Mucosa of rectum (tissue), 2 donors: ENCODE data around the gene IL1RAPL2.
"Not testable (repeated sequence)": the region's sequence is repeated elsewhere in the genome, so short reads cannot be mapped to it uniquely, and the experiment has no call there.

ENCODE experiments used
- H3K27ac ChIP-seq, 2 donors: one replicate each; pipeline ENCODE4 v1.7.0; 2013; ENCODE audit warnings: inconsistent platforms in 2 of 2, low read depth in 2 of 2, low read length in 2 of 2
- H3K27me3 ChIP-seq, 2 donors: one replicate each; pipeline ENCODE4 v1.7.0; 2013; ENCODE audit warnings: low read length in 2 of 2; ENCODE audit not compliant: control insufficient read depth in 2 of 2, insufficient read depth in 2 of 2
- H3K36me3 ChIP-seq, 2 donors: one replicate each; pipeline ENCODE4 v1.7.0; 2013; ENCODE audit warnings: low read length in 2 of 2; ENCODE audit not compliant: control insufficient read depth in 2 of 2, insufficient read depth in 2 of 2
- H3K4me1 ChIP-seq, 2 donors: one replicate each; pipeline ENCODE4 v1.7.0; 2013; ENCODE audit warnings: low read length in 2 of 2, mild to moderate bottlenecking in 1 of 2; ENCODE audit not compliant: control insufficient read depth in 2 of 2, insufficient read depth in 2 of 2
- H3K4me3 ChIP-seq, 2 donors: one replicate each; pipeline ENCODE4 v1.7.0; 2013; ENCODE audit warnings: low read length in 2 of 2
- H3K9ac ChIP-seq, 2 donors: one replicate each; pipeline ENCODE4 v1.7.0; 2013; ENCODE audit warnings: low read length in 2 of 2, low read depth in 1 of 2, mild to moderate bottlenecking in 1 of 2
- H3K9me3 ChIP-seq, 2 donors: one replicate each; pipeline ENCODE4 v1.7.0; 2013; ENCODE audit warnings: low read length in 2 of 2; ENCODE audit not compliant: control insufficient read depth in 2 of 2
- donor health status: healthy.
- donor health status: Normal muscosa, but diverticular disease.

IL1RAPL2 gene

GRCh38 chrX:105684288-105684687, 1118.3 kb downstream of the IL1RAPL2 start:
- H3K36me3 ChIP-seq, H3K27ac ChIP-seq, H3K4me1 ChIP-seq, H3K4me3 ChIP-seq, H3K9me3 ChIP-seq, H3K27me3 ChIP-seq, H3K9ac ChIP-seq: not testable (repeated sequence)

- Histone ChIP-seq H3K4me3 (no peak overlapping the region), H3K9me3 (no peaks in the 10 kb centered on the region), H3K4me1 (no peaks in the 10 kb centered on the region), H3K27ac (no peak overlapping the region), H3K36me3 (no peaks in the 10 kb centered on the region), H3K9ac (no peak overlapping the region), H3K27me3 (no peaks in the 10 kb centered on the region)
Measured at GRCh38 chrX:105694839-105695238, 1128.8 kb downstream of the IL1RAPL2 start.

- no peaks in the 10 kb centered on the region for H3K36me3 ChIP-seq
- H3K9me3 ChIP-seq: no peaks in the 10 kb centered on the region
- H3K27me3 ChIP-seq: no peaks in the 10 kb centered on the region
- H3K9ac ChIP-seq: no peak overlapping the region
- H3K27ac ChIP-seq: no peak overlapping the region
- no peak overlapping the region for H3K4me3 ChIP-seq
- no peaks in the 10 kb centered on the region for H3K4me1 ChIP-seq
Measured at GRCh38 chrX:105695451-105695850, 1129.5 kb downstream of the IL1RAPL2 start.

GRCh38 chrX:105696870-105697269, 1130.9 kb downstream of the IL1RAPL2 start:
- Histone ChIP-seq H3K27me3 (no peaks in the 10 kb centered on the region), H3K9ac (no peak overlapping the region), H3K9me3 (no peaks in the 10 kb centered on the region), H3K4me1 (no peaks in the 10 kb centered on the region), H3K27ac (no peak overlapping the region), H3K4me3 (no peak overlapping the region), H3K36me3 (no peaks in the 10 kb centered on the region)

GRCh38 chrX:105697984-105698781, 1132.2 kb downstream of the IL1RAPL2 start:
- H3K4me3 ChIP-seq: no peak overlapping the region
- H3K27ac ChIP-seq: no peak overlapping the region
- H3K27me3 ChIP-seq: no peaks in the 10 kb centered on the region
- H3K9ac ChIP-seq: no peak overlapping the region
- no peaks in the 10 kb centered on the region for H3K36me3 ChIP-seq
- no peaks in the 10 kb centered on the region for H3K4me1 ChIP-seq
- H3K9me3 ChIP-seq: no peaks in the 10 kb centered on the region

- no peak overlapping the region for H3K9ac ChIP-seq
- no peaks in the 10 kb centered on the region for H3K27me3 ChIP-seq
- H3K9me3 ChIP-seq: no peaks in the 10 kb centered on the region
- H3K36me3 ChIP-seq: no peaks in the 10 kb centered on the region
- H3K27ac ChIP-seq: no peak overlapping the region
- no peak overlapping the region for H3K4me3 ChIP-seq
- H3K4me1 ChIP-seq: no peaks in the 10 kb centered on the region
Measured at GRCh38 chrX:105700331-105700730, 1134.3 kb downstream of the IL1RAPL2 start.

- H3K4me1 ChIP-seq: no peaks in the 10 kb centered on the region
- no peaks in the 10 kb centered on the region for H3K27me3 ChIP-seq
- no peaks in the 10 kb centered on the region for H3K9me3 ChIP-seq
- H3K27ac ChIP-seq: no peak overlapping the region
- no peak overlapping the region for H3K9ac ChIP-seq
- no peaks in the 10 kb centered on the region for H3K36me3 ChIP-seq
- no peak overlapping the region for H3K4me3 ChIP-seq
Measured at GRCh38 chrX:105701310-105702052, 1135.5 kb downstream of the IL1RAPL2 start.

GRCh38 chrX:105703876-105704275, 1137.9 kb downstream of the IL1RAPL2 start:
- H3K9ac ChIP-seq: no peak overlapping the region
- H3K4me3 ChIP-seq: no peak overlapping the region
- H3K4me1 ChIP-seq: no peaks in the 10 kb centered on the region
- H3K27me3 ChIP-seq: no peaks in the 10 kb centered on the region
- no peak overlapping the region for H3K27ac ChIP-seq
- no peaks in the 10 kb centered on the region for H3K9me3 ChIP-seq
- no peaks in the 10 kb centered on the region for H3K36me3 ChIP-seq

- H3K27me3 ChIP-seq: no peaks in the 10 kb centered on the region
- H3K4me3 ChIP-seq: no peak overlapping the region
- no peak overlapping the region for H3K27ac ChIP-seq
- H3K9ac ChIP-seq: no peak overlapping the region
- H3K9me3 ChIP-seq: no peaks in the 10 kb centered on the region
- no peaks in the 10 kb centered on the region for H3K4me1 ChIP-seq
- no peaks in the 10 kb centered on the region for H3K36me3 ChIP-seq
Measured at GRCh38 chrX:105706041-105706440, 1140.0 kb downstream of the IL1RAPL2 start.

- H3K9me3 ChIP-seq: no peaks in the 10 kb centered on the region
- no peak overlapping the region for H3K9ac ChIP-seq
- H3K36me3 ChIP-seq: no peaks in the 10 kb centered on the region
- no peak overlapping the region for H3K4me3 ChIP-seq
- H3K27ac ChIP-seq: no peak overlapping the region
- H3K4me1 ChIP-seq: no peaks in the 10 kb centered on the region
- H3K27me3 ChIP-seq: no peaks in the 10 kb centered on the region
Measured at GRCh38 chrX:105711805-105712204, 1145.8 kb downstream of the IL1RAPL2 start.
